ENCODE results near the gene SMAP1.

The SMAP1 gene

GRCh38 chr6:70667711-70668498 is at the start of gene SMAP1:
SMAP1 (plus strand) TSS chr6:70667883; CDS start chr6:70668024, 141 bp downstream.
- peak; percentile 92 for DNase-seq (ENCODE audit: low read depth)

GRCh38 chr6:70620746-70621145 is 46.9 kb upstream of the SMAP1 start:
- DNase-seq (ENCODE audit: low read depth): no peak

GRCh38 chr6:70622461-70622860 is 45.2 kb upstream of the SMAP1 start:
- no peak for DNase-seq (ENCODE audit: low read depth)

GRCh38 chr6:70625436-70625835 is 42.2 kb upstream of the SMAP1 start:
- DNase-seq (ENCODE audit: low read depth): no peak

GRCh38 chr6:70627500-70628254 is 40.0 kb upstream of the SMAP1 start:
- no peak for DNase-seq (ENCODE audit: low read depth)

GRCh38 chr6:70629929-70630328 is 37.8 kb upstream of the SMAP1 start:
- DNase-seq (ENCODE audit: low read depth): no peak

GRCh38 chr6:70633870-70634269 is 33.8 kb upstream of the SMAP1 start:
- DNase-seq (ENCODE audit: low read depth): no peak

GRCh38 chr6:70636596-70636995 is 31.1 kb upstream of the SMAP1 start:
- DNase-seq (ENCODE audit: low read depth): no peak

- DNase-seq (ENCODE audit: low read depth): no peak
These were observed 29.2 kb upstream of the SMAP1 start for GRCh38 chr6:70638468-70638867.

GRCh38 chr6:70651326-70651905 is 16.3 kb upstream of the SMAP1 start:
- DNase-seq (ENCODE audit: low read depth): no peak

- no peak for DNase-seq (ENCODE audit: low read depth)
These were observed 15.5 kb upstream of the SMAP1 start for GRCh38 chr6:70652216-70652615.

GRCh38 chr6:70657706-70658105 is 10.0 kb upstream of the SMAP1 start:
- no peak for DNase-seq (ENCODE audit: low read depth)

- no peak for DNase-seq (ENCODE audit: low read depth)
These were observed 3.7 kb upstream of the SMAP1 start for GRCh38 chr6:70663881-70664466.

GRCh38 chr6:70666706-70667105 is 977 bp upstream of the SMAP1 start:
- no peak for DNase-seq (ENCODE audit: low read depth)

GRCh38 chr6:70667256-70667710 is 400 bp upstream of the SMAP1 start:
- no peak for DNase-seq (ENCODE audit: low read depth)

GRCh38 chr6:70668499-70668812 is 773 bp downstream of the SMAP1 start:
- no peak for DNase-seq (ENCODE audit: low read depth)

- no peak for DNase-seq (ENCODE audit: low read depth)
These were observed 1.4 kb downstream of the SMAP1 start for GRCh38 chr6:70669133-70669532.

- DNase-seq (ENCODE audit: low read depth): no peak
These were observed 4.9 kb downstream of the SMAP1 start for GRCh38 chr6:70672549-70672948.

- DNase-seq (ENCODE audit: low read depth): no peak
These were observed 5.4 kb downstream of the SMAP1 start for GRCh38 chr6:70673054-70673453.

- DNase-seq (ENCODE audit: low read depth): no peak
These were observed 5.9 kb downstream of the SMAP1 start for GRCh38 chr6:70673601-70674000.

GRCh38 chr6:70675822-70676221 is 8.1 kb downstream of the SMAP1 start:
- no peak for DNase-seq (ENCODE audit: low read depth)

GRCh38 chr6:70676821-70677220 is 9.1 kb downstream of the SMAP1 start:
- DNase-seq (ENCODE audit: low read depth): no peak

- DNase-seq (ENCODE audit: low read depth): no peak
These were observed 12.7 kb downstream of the SMAP1 start for GRCh38 chr6:70680396-70680795.
